IMR-90 (cell line): ENCODE results near the gene NPR3. TPM values are rescaled to one million over a fixed set of nuclear protein-coding genes. Genes with fewer than 3 reads are reported as not detected.

Source experiments
- ATAC-seq: fragments of 200-7000 bp; cut with Tn5 transposase; 2 replicates; pipeline ENCODE4 v1.9.1; 2020; ENCODE audit warnings: low read depth, mild to moderate bottlenecking, moderate library complexity
- BruUV-seq: library from RNA; stranded (reverse); fragments of 400-500 nt; replicated peaks from 2 replicates; lab custom pipeline; 2021; lab: Mats Ljungman, UMichigan
- CTCF ChIA-PET: fragments of 300-600 bp; formaldehyde crosslinking; extraction: SDS; loops from one replicate; lab custom pipeline; 2021; ENCODE audit warnings: antibody characterized with exemption; lab: Yijun Ruan, JAX
- POLR2A ChIA-PET: fragments of 300-600 bp; sonication (Branson Sonifier 250); formaldehyde crosslinking; loops from one replicate; lab custom pipeline; 2022; ENCODE audit warnings: antibody characterized with exemption; ENCODE audit not compliant: unreplicated experiment; lab: Charles Lee
- DNase-seq: peaks from one replicate; pipeline ENCODE4 v3.0.0; 2013
- H2AFZ ChIP-seq: replicated peaks from 2 replicates; pipeline ENCODE3; 2013; ENCODE audit warnings: low read length, mild to moderate bottlenecking; ENCODE audit not compliant: poor library complexity
- H2AK5ac ChIP-seq: 2 replicates; pipeline ENCODE4 v1.6.1; 2013; ENCODE audit warnings: low read depth, low read length, inconsistent platforms
- H2AK9ac ChIP-seq: replicated peaks from 2 replicates; pipeline ENCODE3; 2013; ENCODE audit warnings: mild to moderate bottlenecking, low read depth, low read length, moderate library complexity; ENCODE audit not compliant: poor library complexity
- H2BK120ac ChIP-seq: 2 replicates; pipeline ENCODE4 v1.6.1; 2013; ENCODE audit warnings: low read depth, low read length, inconsistent platforms
- H2BK15ac ChIP-seq: 3 replicates; pipeline ENCODE4 v1.6.1; 2013; ENCODE audit warnings: low read depth, low read length, inconsistent platforms
- H2BK20ac ChIP-seq: 2 replicates; pipeline ENCODE4 v1.6.1; 2013; ENCODE audit warnings: low read depth, mild to moderate bottlenecking, inconsistent platforms, low read length, moderate library complexity
- H2BK5ac ChIP-seq: 2 replicates; pipeline ENCODE4 v1.6.1; 2013; ENCODE audit warnings: mild to moderate bottlenecking, low read depth, low read length, inconsistent platforms; ENCODE audit not compliant: poor library complexity, severe bottlenecking
- H3K14ac ChIP-seq: replicated peaks from 2 replicates; pipeline ENCODE4 v1.6.1; 2013; ENCODE audit warnings: low read depth, low read length, inconsistent platforms
- H3K18ac ChIP-seq: 2 replicates; pipeline ENCODE4 v1.6.1; 2013; ENCODE audit warnings: low read depth, low read length, control low read depth
- H3K23ac ChIP-seq: 2 replicates; pipeline ENCODE4 v1.6.1; 2013; ENCODE audit warnings: low read depth, low read length, inconsistent platforms
- H3K27ac ChIP-seq: 2 replicates; pipeline ENCODE4 v1.5.1; 2013; ENCODE audit warnings: mild to moderate bottlenecking, control low read depth, low read length; ENCODE audit not compliant: insufficient read depth
- H3K27me3 ChIP-seq: 2 replicates; pipeline ENCODE4 v1.6.1; 2013; ENCODE audit warnings: low read length; ENCODE audit not compliant: control insufficient read depth, insufficient read depth
- H3K36me3 ChIP-seq: 2 replicates; pipeline ENCODE4 v1.6.1; 2013; ENCODE audit warnings: low read length, mixed read lengths; ENCODE audit not compliant: control insufficient read depth, insufficient read depth
- H3K4ac ChIP-seq: 2 replicates; pipeline ENCODE4 v1.6.1; 2013; ENCODE audit warnings: low read depth, low read length, inconsistent platforms
- H3K4me1 ChIP-seq: 2 replicates; pipeline ENCODE4 v1.6.1; 2013; ENCODE audit warnings: low read length, mixed read lengths; ENCODE audit not compliant: control insufficient read depth, insufficient read depth
- H3K4me2 ChIP-seq: 2 replicates; pipeline ENCODE4 v1.6.1; 2013; ENCODE audit warnings: low read depth, mild to moderate bottlenecking, control low read depth, low read length, moderate library complexity
- H3K4me3 ChIP-seq: 2 replicates; pipeline ENCODE4 v1.5.1; 2013; ENCODE audit warnings: low read depth, mild to moderate bottlenecking, control low read depth, low read length, moderate library complexity; ENCODE audit not compliant: insufficient read depth
- H3K56ac ChIP-seq: 2 replicates; pipeline ENCODE4 v1.6.1; 2013; ENCODE audit warnings: low read length, inconsistent platforms; ENCODE audit not compliant: insufficient read depth; ENCODE audit errors: extremely low read depth
- H3K79me1 ChIP-seq, 2 experiments: 2 replicates each; pipeline ENCODE4 v1.6.1; 2013; ENCODE audit warnings: low read length in 2 of 2, inconsistent platforms in 1 of 2, low read depth in 1 of 2
- H3K9ac ChIP-seq: 2 replicates; pipeline ENCODE4 v1.6.1; 2013; ENCODE audit warnings: low read depth, low read length, control low read depth
- H3K9me1 ChIP-seq: 2 replicates; pipeline ENCODE4 v1.6.1; 2013; ENCODE audit warnings: low read length, inconsistent platforms; ENCODE audit not compliant: insufficient read depth
- H3K9me3 ChIP-seq: 2 replicates; pipeline ENCODE4 v1.6.1; 2013; ENCODE audit warnings: low read length; ENCODE audit not compliant: control insufficient read depth, insufficient read depth
- H4K20me1 ChIP-seq: 2 replicates; pipeline ENCODE4 v1.6.1; 2013; ENCODE audit warnings: low read length, inconsistent platforms; ENCODE audit not compliant: insufficient read depth
- H4K5ac ChIP-seq: 2 replicates; pipeline ENCODE4 v1.6.1; 2013; ENCODE audit warnings: mild to moderate bottlenecking, low read depth, low read length, control low read depth
- H4K8ac ChIP-seq, 2 experiments: 2 replicates each; pipeline ENCODE4 v1.6.1; 2013; ENCODE audit warnings: low read depth in 2 of 2, low read length in 2 of 2, control low read depth in 1 of 2, inconsistent platforms in 1 of 2
- H4K91ac ChIP-seq: 2 replicates; pipeline ENCODE4 v1.6.1; 2013; ENCODE audit warnings: low read depth, low read length, inconsistent platforms; ENCODE audit not compliant: insufficient read depth
- BHLHE40 ChIP-seq: fragments of 150-350 bp; IDR thresholded peaks from 2 replicates; pipeline ENCODE4 v1.6.1; 2016; ENCODE audit warnings: mild to moderate bottlenecking, low read depth, low read length
- CEBPB ChIP-seq: IDR thresholded peaks from 2 replicates; pipeline ENCODE4 v1.6.1; 2012; ENCODE audit warnings: low read depth, low read length, improper control_type of control experiment
- CHD1 ChIP-seq: IDR thresholded peaks from 2 replicates; pipeline ENCODE4 v1.6.1; 2012; ENCODE audit warnings: low read depth, low read length, improper control_type of control experiment
- CTCF ChIP-seq: conservative IDR thresholded peaks from 2 replicates; pipeline ENCODE4 v1.5.1; 2012; ENCODE audit warnings: mild to moderate bottlenecking, low read depth, low read length, improper control_type of control experiment
- ELK1 ChIP-seq: fragments of 150-350 bp; IDR thresholded peaks from 2 replicates; pipeline ENCODE4 v1.6.1; 2016; ENCODE audit warnings: low read depth, mild to moderate bottlenecking, low read length, moderate library complexity, borderline replicate concordance
- FOS ChIP-seq: fragments of 150-350 bp; IDR thresholded peaks from 2 replicates; pipeline ENCODE4 v1.6.1; 2016; ENCODE audit warnings: low read depth, low read length
- MAFK ChIP-seq: IDR thresholded peaks from 2 replicates; pipeline ENCODE4 v1.6.1; 2012; ENCODE audit warnings: low read depth, low read length, improper control_type of control experiment
- MXI1 ChIP-seq: IDR thresholded peaks from 2 replicates; pipeline ENCODE4 v1.6.1; 2012; ENCODE audit warnings: low read depth, mild to moderate bottlenecking, low read length, moderate library complexity, borderline replicate concordance
- NFE2L2 ChIP-seq: fragments of 150-350 bp; IDR thresholded peaks from 2 replicates; pipeline ENCODE4 v1.6.1; 2016; ENCODE audit warnings: low read depth, mild to moderate bottlenecking, low read length
- POLR2A ChIP-seq: IDR thresholded peaks from 2 replicates; pipeline ENCODE4 v1.6.1; 2012; ENCODE audit warnings: mild to moderate bottlenecking, low read depth, low read length
- RAD21 ChIP-seq: IDR thresholded peaks from 2 replicates; pipeline ENCODE4 v1.6.1; 2012; ENCODE audit warnings: low read length, improper control_type of control experiment
- RCOR1 ChIP-seq: IDR thresholded peaks from 2 replicates; pipeline ENCODE4 v1.6.1; 2012; ENCODE audit warnings: mild to moderate bottlenecking, low read length, improper control_type of control experiment; ENCODE audit not compliant: insufficient replicate concordance
- USF2 ChIP-seq: fragments of 150-350 bp; IDR thresholded peaks from 2 replicates; pipeline ENCODE4 v1.6.1; 2017; ENCODE audit warnings: mild to moderate bottlenecking, antibody characterized with exemption, low read length, low read depth
- WGBS, 2 experiments: methylation state at CpG; one replicate each; pipeline versions ENCODE4 v1.1.5 to v1.1.7; 2013; ENCODE audit warnings: missing lambda C conversion rate in 2 of 2; ENCODE audit not compliant: insufficient read length in 1 of 2; ENCODE audit errors: extremely low coverage in 2 of 2; 5-methylcytosine and 5-hydroxymethylcytosine counted together
- dilution Hi-C: fragments of 300-500 bp; cut with HindIII; formaldehyde crosslinking; loops from one replicate; pipeline ENCODE4 v1.14.3; 2018; ENCODE audit warnings: low sequenced_read_pairs; ENCODE audit not compliant: unreplicated experiment
- in situ Hi-C: fragments of 300-500 bp; cut with MboI; formaldehyde crosslinking; loops from 3 replicates; pipeline ENCODE4 v1.14.3; 2019; ENCODE audit warnings: low sequenced_read_pairs, inconsistent platforms, mixed read lengths
- intact Hi-C: fragments of 100-400 bp; cut with micrococcal nuclease; formaldehyde crosslinking; loops from 2 replicates; pipeline ENCODE4 v1.10.0; 2022
- polyA plus RNA-seq, 3 experiments: library from polyadenylated mRNA; depleted of rRNA; stranded (reverse); fragments of >200 nt; gene quantifications; 2 replicates each; pipeline ENCODE4 v1.2.3, GENCODE V29; 2012; ENCODE audit warnings: low replicate concordance in 1 of 3
- total RNA-seq: library from RNA; depleted of rRNA; stranded (reverse); fragments of >200 nt; gene quantifications from 2 replicates; pipeline ENCODE4 v1.2.3, GENCODE V29; 2012

NPR3 gene
- total and polyA plus RNA-seq, 2 of the 4 experiments (the other 2 are of a cell fraction): 24.6 to 88.2 TPM

GRCh38 chr5:32707418-32707997 is 3.6 kb upstream of the NPR3 start (continued):
- TF ChIP-seq CHD1: no peak
- TF ChIP-seq MAFK: no peak
- TF ChIP-seq POLR2A: no peak

- POLR2A ChIA-PET: no interaction called here
- CTCF ChIA-PET: interaction anchor here (0.6 to 1.9 kb wide), 6 partner anchors 144 to 714 kb away, joined by 3 to 13 read pairs (median 4); no protein-coding TSS in a partner anchor
- Histone ChIP-seq H4K5ac (peak overlapping the region; percentile 24; the same call in 1 of the 2 replicates), H3K4me1 (no peaks in the 10 kb centered on the region; the same call in 1 of the 2 replicates), H2AFZ (peak overlapping the region; percentile 60), H3K56ac (no peak overlapping the region), H2BK5ac (no peak overlapping the region), H3K27ac (no peak overlapping the region), H3K9me1 (no peaks in the 10 kb centered on the region; the same call in 1 of the 2 replicates), H3K4ac (peak overlapping the region; percentile 59; the same call in 1 of the 2 replicates), H2BK15ac (peak overlapping the region; percentile 58), H4K8ac (peak overlapping the region; percentile 57 to 72; a peak in 3 of 4 replicates), H3K23ac (no peak overlapping the region), H3K9me3 (no peaks in the 10 kb centered on the region), H3K9ac (no peak overlapping the region), H3K27me3 (no peaks in the 10 kb centered on the region), H3K14ac (no peak overlapping the region), H3K79me1 (no peaks in the 10 kb centered on the region; a peak in 2 of 4 replicates), H2AK5ac (peak overlapping the region; percentile 78), H3K36me3 (0 out of 2 replicates have a peak, but pooled peaks cover 1% of the 10 kb centered on the region), H2AK9ac (no peak overlapping the region), H2BK120ac (peak overlapping the region; percentile 45), H4K20me1 (no peaks in the 10 kb centered on the region), H3K4me3 (no peak overlapping the region), H2BK20ac (peak overlapping the region; percentile 34; the same call in 1 of the 2 replicates), H3K4me2 (no peak overlapping the region), H3K18ac (no peak overlapping the region; the same call in 1 of the 2 replicates), H4K91ac (peak overlapping the region; percentile 76)
- ATAC-seq: no peak
- BruUV-seq: no TSS peak
- in situ Hi-C loops: no loop called here
- dilution Hi-C loops: no loop called here
- no peak for DNase-seq
- 80% methylated on average over 4 of the region's 16 CpGs; no CpG with 5 or more reads in 1 of the 2 experiments for WGBS, 2 experiments
- intact Hi-C loops: no loop called here
- TF ChIP-seq FOS (no peak), CEBPB (no peak), POLR2A (no peak), ELK1 (no peak), NFE2L2 (no peak), BHLHE40 (no peak), CHD1 (no peak), RAD21 (no peak), USF2 (no peak), MAFK (no peak), MXI1 (no peak), RCOR1 (no peak), CTCF (no peak)
Measured at GRCh38 chr5:32708949-32709348, 2.2 kb upstream of the NPR3 start.
